GM12891 (cell line): Measurements from ENCODE around the gene SPNS1.
A peak's percentile ranks its signal among the peaks of the same experiment; 100 is the strongest.
"Not testable (repeated sequence)": the region's sequence is repeated elsewhere in the genome, so short reads cannot be mapped to it uniquely, and the experiment has no call there.

Experiments used
- DNase-seq: peaks from one replicate; pipeline ENCODE4 v3.0.0; 2011; ENCODE audit warnings: low spot score; ENCODE audit not compliant: insufficient read length
- FAIRE-seq: peaks from 2 replicates; lab custom pipeline; 2011; peaks lifted over from hg19 to GRCh38; lab: Jason Lieb, UNC
- PAX5 ChIP-seq: IDR thresholded peaks from 2 replicates; pipeline ENCODE4 v1.6.1; 2011; ENCODE audit warnings: low read length, moderate library complexity, mild to moderate bottlenecking; ENCODE audit not compliant: insufficient read depth, severe bottlenecking
- POLR2A ChIP-seq: IDR thresholded peaks from 2 replicates; pipeline ENCODE4 v1.6.1; 2011; ENCODE audit warnings: low read depth, low read length, control low read depth
- POLR2AphosphoS5 ChIP-seq: IDR thresholded peaks from 2 replicates; pipeline ENCODE4 v1.6.1; 2011; ENCODE audit warnings: low read depth, low read length, control low read depth
- POU2F2 ChIP-seq: IDR thresholded peaks from 2 replicates; pipeline ENCODE4 v1.6.1; 2011; ENCODE audit warnings: low read depth, mild to moderate bottlenecking, control low read depth, low read length, moderate library complexity
- SPI1 ChIP-seq: IDR thresholded peaks from 2 replicates; pipeline ENCODE4 v1.6.1; 2011; ENCODE audit warnings: low read depth, low read length, control low read depth
- TAF1 ChIP-seq: IDR thresholded peaks from 2 replicates; pipeline ENCODE4 v1.6.1; 2011; ENCODE audit warnings: low read depth, low read length, control low read depth

SPNS1 gene

GRCh38 chr16:28987170-28987853 is 12.7 kb downstream of the SPNS1 start:
- TF ChIP-seq PAX5: no peak
- no peak for TF ChIP-seq POLR2A
- no peak for TF ChIP-seq TAF1
- no peak for TF ChIP-seq POLR2AphosphoS5
- no peak for TF ChIP-seq SPI1
- TF ChIP-seq POU2F2: no peak
- no peak for DNase-seq
- FAIRE-seq: no peak

- DNase-seq (no peak), FAIRE-seq (no peak)
- no peak for TF ChIP-seq POU2F2
- TF ChIP-seq TAF1: no peak
- no peak for TF ChIP-seq PAX5
- TF ChIP-seq POLR2AphosphoS5: no peak
- TF ChIP-seq SPI1: no peak
- no peak for TF ChIP-seq POLR2A
Measured at GRCh38 chr16:28989363-28989762, 14.8 kb downstream of the SPNS1 start.

- FAIRE-seq (no peak), DNase-seq (no peak)
- no peak for TF ChIP-seq POLR2A
- TF ChIP-seq TAF1: no peak
- TF ChIP-seq SPI1: no peak
- no peak for TF ChIP-seq POU2F2
- TF ChIP-seq PAX5: no peak
- TF ChIP-seq POLR2AphosphoS5: no peak
Measured at GRCh38 chr16:28990375-28991040, 15.9 kb downstream of the SPNS1 start.

GRCh38 chr16:28991687-28992086 is 17.1 kb downstream of the SPNS1 start:
- FAIRE-seq: no peak
- TF ChIP-seq POLR2A (no peak), POLR2AphosphoS5 (no peak), PAX5 (no peak), SPI1 (no peak), POU2F2 (no peak), TAF1 (no peak)
- DNase-seq: no peak

GRCh38 chr16:28992496-28992895 is 17.9 kb downstream of the SPNS1 start:
- no peak for TF ChIP-seq PAX5
- TF ChIP-seq SPI1: no peak
- no peak for TF ChIP-seq POU2F2
- no peak for TF ChIP-seq POLR2A
- no peak for TF ChIP-seq TAF1
- no peak for DNase-seq
- FAIRE-seq: no peak

- FAIRE-seq (no peak), DNase-seq (no peak)
- TF ChIP-seq TAF1 (no peak), PAX5 (no peak)
Measured at GRCh38 chr16:28998837-28999236, 24.3 kb downstream of the SPNS1 start.

GRCh38 chr16:28999577-28999976 is 25.0 kb downstream of the SPNS1 start:
- DNase-seq (no peak), FAIRE-seq (no peak)
- TF ChIP-seq SPI1: 0 out of 2 replicates have a peak, but pooled peaks have one; percentile 24
- TF ChIP-seq POLR2A: no peak

- DNase-seq: no peak
- TF ChIP-seq TAF1: no peak
- no peak for TF ChIP-seq POU2F2
- no peak for TF ChIP-seq POLR2A
- no peak for TF ChIP-seq SPI1
- no peak for TF ChIP-seq POLR2AphosphoS5
- no peak for TF ChIP-seq PAX5
- no peak for FAIRE-seq
Measured at GRCh38 chr16:29000019-29000418, 25.4 kb downstream of the SPNS1 start.

GRCh38 chr16:29004496-29005139 is 30.0 kb downstream of the SPNS1 start:
- not testable (repeated sequence) for DNase-seq, FAIRE-seq

- DNase-seq: no peak
- no peak for FAIRE-seq
- TF ChIP-seq POU2F2: no peak
- no peak for TF ChIP-seq POLR2A
- no peak for TF ChIP-seq POLR2AphosphoS5
- TF ChIP-seq PAX5: no peak
- no peak for TF ChIP-seq TAF1
- TF ChIP-seq SPI1: no peak
Measured at GRCh38 chr16:29007730-29008593, 33.4 kb downstream of the SPNS1 start.
